Astrocyte of the spinal cord (primary cell): Measurements from ENCODE around the gene ADGRG4.

ENCODE experiments used
- DNase-seq: peaks from one replicate; pipeline ENCODE4 v3.0.0; 2011; ENCODE audit warnings: low read depth, low spot score
- H3K4me3 ChIP-seq: 2 replicates; pipeline ENCODE4 v1.5.1; 2011; ENCODE audit warnings: low read depth, mild to moderate bottlenecking, low read length, moderate library complexity
- in situ Hi-C: cut with HindIII; loops from 2 replicates; pipeline ENCODE4 v1.10.0; 2017; ENCODE audit warnings: low sequenced_read_pairs
- TF ChIP-seq, protein P1 (sequence below): IDR thresholded peaks from 2 replicates; pipeline ENCODE4 v1.5.1; 2012; ENCODE audit warnings: low read depth, mild to moderate bottlenecking, low read length, inconsistent platforms

The ADGRG4 gene

DNA sequence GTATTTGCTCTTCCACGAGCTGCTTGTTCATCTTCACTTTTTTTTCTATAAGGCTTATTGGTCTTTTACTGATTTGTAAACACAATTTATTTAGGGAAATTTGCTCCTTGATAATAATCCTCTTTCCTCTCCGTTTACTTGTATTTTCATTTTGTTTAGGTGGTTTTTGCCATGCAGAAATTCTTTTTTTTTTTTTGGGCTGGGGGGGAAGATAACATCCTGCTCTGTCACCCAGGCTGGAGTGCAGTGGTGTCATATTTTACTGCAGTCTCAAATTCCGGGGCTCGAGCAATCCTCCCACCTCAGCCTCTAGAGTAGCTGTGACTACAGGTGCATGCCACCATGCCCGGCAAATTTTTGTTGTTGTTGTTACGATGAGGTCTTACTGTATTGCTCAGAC lies 155.4 kb downstream of the ADGRG4 start:
- TF ChIP-seq, protein P1, sequence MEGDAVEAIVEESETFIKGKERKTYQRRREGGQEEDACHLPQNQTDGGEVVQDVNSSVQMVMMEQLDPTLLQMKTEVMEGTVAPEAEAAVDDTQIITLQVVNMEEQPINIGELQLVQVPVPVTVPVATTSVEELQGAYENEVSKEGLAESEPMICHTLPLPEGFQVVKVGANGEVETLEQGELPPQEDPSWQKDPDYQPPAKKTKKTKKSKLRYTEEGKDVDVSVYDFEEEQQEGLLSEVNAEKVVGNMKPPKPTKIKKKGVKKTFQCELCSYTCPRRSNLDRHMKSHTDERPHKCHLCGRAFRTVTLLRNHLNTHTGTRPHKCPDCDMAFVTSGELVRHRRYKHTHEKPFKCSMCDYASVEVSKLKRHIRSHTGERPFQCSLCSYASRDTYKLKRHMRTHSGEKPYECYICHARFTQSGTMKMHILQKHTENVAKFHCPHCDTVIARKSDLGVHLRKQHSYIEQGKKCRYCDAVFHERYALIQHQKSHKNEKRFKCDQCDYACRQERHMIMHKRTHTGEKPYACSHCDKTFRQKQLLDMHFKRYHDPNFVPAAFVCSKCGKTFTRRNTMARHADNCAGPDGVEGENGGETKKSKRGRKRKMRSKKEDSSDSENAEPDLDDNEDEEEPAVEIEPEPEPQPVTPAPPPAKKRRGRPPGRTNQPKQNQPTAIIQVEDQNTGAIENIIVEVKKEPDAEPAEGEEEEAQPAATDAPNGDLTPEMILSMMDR = no peak
- H3K4me3 ChIP-seq = no peak overlapping the region
- DNase-seq = no peak
- in situ Hi-C loops = no loop called here

DNA sequence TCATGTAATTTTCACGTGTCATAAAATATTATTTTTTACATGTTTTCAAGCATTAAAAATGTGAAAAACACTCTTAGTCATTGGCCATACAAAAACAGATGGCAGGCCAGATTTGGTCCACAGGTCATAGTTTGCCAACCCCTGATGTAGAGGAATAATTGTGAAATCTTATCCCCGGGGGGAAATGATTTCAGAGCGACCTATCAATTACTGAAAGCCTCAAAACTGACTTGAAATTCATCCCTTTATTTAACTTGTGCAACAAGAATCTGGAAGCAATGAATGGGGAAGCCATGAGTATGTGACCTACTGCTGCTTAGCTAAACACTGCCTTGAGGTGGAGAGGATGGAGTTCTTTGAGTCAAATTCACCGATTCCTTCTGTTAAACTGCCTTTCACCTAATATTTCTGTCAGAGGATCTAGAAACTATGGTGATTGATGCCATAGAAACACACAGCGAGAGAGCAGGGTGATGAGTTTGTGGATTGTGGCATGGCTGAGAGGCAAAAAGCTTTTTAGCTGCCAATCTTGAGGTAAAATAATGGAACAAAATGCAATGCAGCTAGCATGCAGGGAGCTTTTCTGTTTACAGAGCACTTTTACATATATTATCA lies 156.6 kb downstream of the ADGRG4 start:
- in situ Hi-C loops = no loop called here
- no peak overlapping the region for H3K4me3 ChIP-seq
- no peak for DNase-seq
- TF ChIP-seq, protein P1 = no peak

DNA sequence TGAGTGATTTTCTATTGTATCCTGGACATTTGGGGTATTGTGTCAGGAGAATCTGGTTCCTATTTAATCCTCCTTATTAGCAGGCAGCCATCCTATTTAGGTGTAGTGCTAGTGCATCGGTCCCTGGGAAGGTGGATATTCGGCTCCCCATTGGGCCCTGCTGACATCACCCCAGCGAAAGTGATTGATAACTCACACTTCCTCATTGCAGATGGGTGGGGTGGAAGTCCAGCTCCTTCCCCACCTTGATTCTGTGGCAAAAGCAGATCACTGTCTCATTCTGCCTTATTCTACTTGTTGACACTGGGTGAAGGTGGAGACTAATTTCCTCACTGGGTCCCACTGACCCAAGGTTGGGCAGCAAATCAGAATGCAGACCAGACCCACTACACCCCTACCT lies 163.8 kb downstream of the ADGRG4 start:
- TF ChIP-seq, protein P1 = no peak
- in situ Hi-C loops = no loop called here

More for the DNA sequence above, 163.8 kb downstream of the ADGRG4 start:
- no peak overlapping the region for H3K4me3 ChIP-seq
- no peak for DNase-seq
